B cell (primary cell): ENCODE data around the gene EYS. TPM values are rescaled to one million over a fixed set of nuclear protein-coding genes. Genes with fewer than 3 reads are reported as not detected.

ENCODE experiments used
- ATAC-seq: fragments of 200-7000 bp; cut with Tn5 transposase; one replicate; pipeline ENCODE4 v1.10.0; 2021; ENCODE audit warnings: low read depth, mild to moderate bottlenecking, moderate number of reproducible peaks, moderate library complexity
- CTCF ChIA-PET: fragments of 350-600 bp; sonication (Branson Sonifier 250); formaldehyde crosslinking; loops from one replicate; lab custom pipeline; 2021; ENCODE audit warnings: antibody characterized with exemption, inconsistent platforms; lab: Charles Lee
- POLR2A ChIA-PET: fragments of 350-600 bp; sonication (Branson Sonifier 250); formaldehyde crosslinking; loops from one replicate; lab custom pipeline; 2021; ENCODE audit warnings: antibody characterized with exemption; lab: Charles Lee
- DNase-seq: peaks from one replicate; pipeline ENCODE4 v3.0.0; 2013
- H2AFZ ChIP-seq: 2 replicates; pipeline ENCODE4 v1.6.1; 2012; ENCODE audit warnings: mild to moderate bottlenecking, low read depth, low read length; ENCODE audit not compliant: insufficient read depth, poor library complexity, severe bottlenecking
- H3K27ac ChIP-seq, 2 donors: 1 replicate in 1 of 2; 2 replicates in 1 of 2; pipeline ENCODE4 v1.5.1; 2012 to 2013; ENCODE audit warnings: low read length in 2 of 2, mild to moderate bottlenecking in 2 of 2, moderate library complexity in 1 of 2
- H3K27me3 ChIP-seq, 4 experiments: fragments of 200-600 bp in 1 of 4; sonication (generic) in 1 of 4; replicated peaks in 1 of 4; 1 replicate in 2 of 4; 2 replicates in 2 of 4; pipeline versions ENCODE4 v1.6.1 to v1.7.0; 2013 to 2016; ENCODE audit warnings: low read length in 3 of 4, mild to moderate bottlenecking in 2 of 4, mixed read lengths in 1 of 4, moderate library complexity in 1 of 4; ENCODE audit not compliant: insufficient read depth in 4 of 4, control insufficient read depth in 3 of 4; ENCODE audit errors: control extremely low read depth in 1 of 4
- H3K36me3 ChIP-seq, 2 experiments: replicated peaks in 1 of 2; 1 replicate in 1 of 2; 2 replicates in 1 of 2; pipeline versions ENCODE4 v1.6.1 to v1.7.1; 2013; ENCODE audit warnings: low read length in 1 of 2; ENCODE audit not compliant: insufficient read depth in 2 of 2, control insufficient read depth in 1 of 2; ENCODE audit errors: control extremely low read depth in 1 of 2, extremely low read depth in 1 of 2
- H3K4me1 ChIP-seq, 2 donors: fragments of 200-600 bp in 1 of 2; sonication (generic) in 1 of 2; 1 replicate in 1 of 2; 2 replicates in 1 of 2; pipeline versions ENCODE4 v1.5.1 to v1.6.1; 2013 to 2017; ENCODE audit warnings: low read length in 2 of 2; ENCODE audit not compliant: control insufficient read depth in 2 of 2, insufficient read depth in 2 of 2
- H3K4me2 ChIP-seq: replicated peaks from 2 replicates; pipeline ENCODE3; 2012; ENCODE audit warnings: mild to moderate bottlenecking, low read depth, low read length; ENCODE audit not compliant: poor library complexity, severe bottlenecking
- H3K4me3 ChIP-seq, 5 experiments: fragments of 200-600 bp in 1 of 5; sonication (generic) in 1 of 5; 1 replicate in 3 of 5; 2 replicates in 2 of 5; pipeline versions ENCODE4 v1.5.1 to v1.7.0; 2011 to 2016; ENCODE audit warnings: low read length in 4 of 5, mild to moderate bottlenecking in 4 of 5, low read depth in 2 of 5, control low read depth in 1 of 5, moderate library complexity in 1 of 5; ENCODE audit not compliant: insufficient read depth in 1 of 5; ENCODE audit errors: control extremely low read depth in 1 of 5, extremely low read depth in 1 of 5
- H3K79me2 ChIP-seq: fragments of 200-600 bp; sonication (generic); one replicate; pipeline ENCODE4 v1.6.0; 2016; ENCODE audit warnings: low read length; ENCODE audit not compliant: control insufficient read depth, insufficient read depth
- H3K9ac ChIP-seq: fragments of 200-600 bp; sonication (generic); 2 replicates; pipeline ENCODE4 v1.6.1; 2017; ENCODE audit warnings: mild to moderate bottlenecking, low read length, moderate library complexity
- H3K9me3 ChIP-seq, 3 donors: one replicate each; pipeline versions ENCODE4 v1.6.1 to v1.7.1; 2013; ENCODE audit warnings: low read length in 2 of 3; ENCODE audit not compliant: control insufficient read depth in 2 of 3, insufficient read depth in 1 of 3; ENCODE audit errors: control extremely low read depth in 1 of 3
- H4K20me1 ChIP-seq: 2 replicates; pipeline ENCODE4 v1.6.0; 2012; ENCODE audit warnings: mild to moderate bottlenecking, low read length; ENCODE audit not compliant: insufficient read depth, control insufficient read depth, poor library complexity, severe bottlenecking
- H3K27ac Mint-ChIP-seq: one replicate; pipeline ENCODE4 v1.8.0; 2021; ENCODE audit warnings: mixed read lengths
- H3K27me3 Mint-ChIP-seq: one replicate; pipeline ENCODE4 v1.8.0; 2021; ENCODE audit warnings: mixed read lengths
- H3K4me1 Mint-ChIP-seq: one replicate; pipeline ENCODE4 v1.8.0; 2021; ENCODE audit warnings: mixed read lengths
- H3K4me3 Mint-ChIP-seq: one replicate; pipeline ENCODE4 v1.8.0; 2021; ENCODE audit warnings: mixed read lengths
- H3K9me3 Mint-ChIP-seq: one replicate; pipeline ENCODE4 v1.8.0; 2022; ENCODE audit warnings: mixed read lengths; ENCODE audit not compliant: insufficient read depth
- EZH2 ChIP-seq: IDR thresholded peaks from 2 replicates; pipeline ENCODE4 v1.6.1; 2012; ENCODE audit warnings: borderline replicate concordance, low read depth, mild to moderate bottlenecking, moderate library complexity, low read length; ENCODE audit not compliant: insufficient read depth, poor library complexity, severe bottlenecking
- WGBS: methylation state at CpG from one replicate; pipeline ENCODE4 v1.1.5; 2013; ENCODE audit warnings: missing lambda C conversion rate; ENCODE audit not compliant: insufficient coverage; 5-methylcytosine and 5-hydroxymethylcytosine counted together
- intact Hi-C: fragments of 100-400 bp; cut with micrococcal nuclease; formaldehyde crosslinking; loops from one replicate; pipeline ENCODE4 v1.10.0; 2022
- polyA plus RNA-seq: library from polyadenylated mRNA; depleted of rRNA; stranded (reverse); fragments of >200 nt; gene quantifications from 2 replicates; pipeline ENCODE4 v1.2.3, GENCODE V29; 2012
- total RNA-seq, 2 donors: library from RNA; stranded (reverse); fragments of 120-200 nt in 1 of 2; gene quantifications; 1 replicate in 1 of 2; 2 replicates in 1 of 2; pipeline versions ENCODE4 v1.2.3 to v1.2.4, GENCODE V29; 2013 to 2022
- TF ChIP-seq, protein P1 (sequence below): fragments of 200-600 bp; IDR thresholded peaks from one replicate; pipeline ENCODE4 v1.8.0; 2022; ENCODE audit warnings: antibody characterized with exemption, mild to moderate bottlenecking

Gene EYS
- total and polyA plus RNA-seq, 2 donors (not counting 1 experiment from before 2014, with no cell fraction given) = not detected

DNA sequence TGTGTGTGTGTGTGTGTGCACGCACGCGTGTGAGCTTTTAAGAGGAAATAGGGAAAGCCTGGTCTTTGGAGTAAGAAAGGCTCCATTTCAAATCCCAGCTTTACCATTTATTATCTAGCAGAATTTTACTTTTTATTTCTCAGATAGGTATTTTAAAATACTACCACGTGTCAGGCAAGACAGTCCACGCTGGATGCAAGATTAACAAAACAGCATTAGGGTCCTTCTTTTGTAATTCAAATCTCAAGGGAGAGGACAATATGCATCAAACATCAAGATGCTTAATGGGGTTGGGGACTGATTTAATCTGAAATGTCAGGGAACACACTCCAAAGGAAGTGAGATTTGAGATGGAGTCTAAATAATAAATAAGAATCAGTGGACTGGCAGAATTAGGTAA is 1302.6 kb downstream of the EYS start:
- ChIA-PET POLR2A (no interaction called here), CTCF (no interaction called here)
- ATAC-seq (no peak), DNase-seq (no peak)
- Mint-ChIP-seq H3K4me1 (no peaks in the 10 kb centered on the region), H3K27ac (no peak overlapping the region), H3K9me3 (no peaks in the 10 kb centered on the region), H3K27me3 (no peaks in the 10 kb centered on the region), H3K4me3 (no peak overlapping the region)
- H3K4me1 ChIP-seq = no peaks in the 10 kb centered on the region
- no peaks in the 10 kb centered on the region for H4K20me1 ChIP-seq
- no peak for TF ChIP-seq EZH2
- TF ChIP-seq, protein P1, sequence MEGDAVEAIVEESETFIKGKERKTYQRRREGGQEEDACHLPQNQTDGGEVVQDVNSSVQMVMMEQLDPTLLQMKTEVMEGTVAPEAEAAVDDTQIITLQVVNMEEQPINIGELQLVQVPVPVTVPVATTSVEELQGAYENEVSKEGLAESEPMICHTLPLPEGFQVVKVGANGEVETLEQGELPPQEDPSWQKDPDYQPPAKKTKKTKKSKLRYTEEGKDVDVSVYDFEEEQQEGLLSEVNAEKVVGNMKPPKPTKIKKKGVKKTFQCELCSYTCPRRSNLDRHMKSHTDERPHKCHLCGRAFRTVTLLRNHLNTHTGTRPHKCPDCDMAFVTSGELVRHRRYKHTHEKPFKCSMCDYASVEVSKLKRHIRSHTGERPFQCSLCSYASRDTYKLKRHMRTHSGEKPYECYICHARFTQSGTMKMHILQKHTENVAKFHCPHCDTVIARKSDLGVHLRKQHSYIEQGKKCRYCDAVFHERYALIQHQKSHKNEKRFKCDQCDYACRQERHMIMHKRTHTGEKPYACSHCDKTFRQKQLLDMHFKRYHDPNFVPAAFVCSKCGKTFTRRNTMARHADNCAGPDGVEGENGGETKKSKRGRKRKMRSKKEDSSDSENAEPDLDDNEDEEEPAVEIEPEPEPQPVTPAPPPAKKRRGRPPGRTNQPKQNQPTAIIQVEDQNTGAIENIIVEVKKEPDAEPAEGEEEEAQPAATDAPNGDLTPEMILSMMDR = no peak
- H3K27me3 ChIP-seq = no peaks in the 10 kb centered on the region
- no peaks in the 10 kb centered on the region for H3K36me3 ChIP-seq
- no peak overlapping the region for H2AFZ ChIP-seq
- intact Hi-C loops = no loop called here
- no peak overlapping the region for H3K9ac ChIP-seq
- H3K79me2 ChIP-seq = no peaks in the 10 kb centered on the region
- H3K27ac ChIP-seq = no peak overlapping the region
- no peaks in the 10 kb centered on the region for H3K9me3 ChIP-seq
- no peak overlapping the region for H3K4me3 ChIP-seq
- H3K4me2 ChIP-seq = no peak overlapping the region
- no CpG with 5 or more reads among the region's 5 CpGs for WGBS

DNA sequence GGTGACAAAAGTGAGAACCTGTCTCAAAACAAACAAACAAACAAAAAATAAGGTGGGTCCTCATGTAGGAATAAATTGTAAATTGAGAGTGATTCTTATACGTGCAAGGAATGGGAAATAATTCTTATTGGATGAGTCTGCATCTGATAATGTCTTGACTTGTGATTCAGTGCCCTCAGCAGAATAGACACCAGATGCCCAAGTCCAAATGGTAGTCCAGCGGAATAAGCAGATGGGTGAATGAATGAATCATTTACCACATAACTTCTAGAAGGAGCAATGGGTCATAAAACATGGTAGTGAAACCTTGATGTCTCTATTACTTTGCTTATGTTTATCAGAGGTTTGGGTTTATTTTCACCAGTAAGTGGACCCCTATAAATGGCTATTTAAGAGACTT is 1323.7 kb downstream of the EYS start:
- Histone ChIP-seq H3K79me2 (no peaks in the 10 kb centered on the region), H3K4me2 (no peak overlapping the region), H3K36me3 (no peaks in the 10 kb centered on the region), H3K9ac (no peak overlapping the region), H2AFZ (no peak overlapping the region), H3K27ac (no peak overlapping the region), H3K27me3 (no peaks in the 10 kb centered on the region), H3K4me3 (no peak overlapping the region), H4K20me1 (no peaks in the 10 kb centered on the region), H3K9me3 (no peaks in the 10 kb centered on the region), H3K4me1 (no peaks in the 10 kb centered on the region)
- Mint-ChIP-seq H3K4me1 (no peaks in the 10 kb centered on the region), H3K27me3 (no peaks in the 10 kb centered on the region), H3K27ac (no peak overlapping the region), H3K9me3 (no peaks in the 10 kb centered on the region), H3K4me3 (no peak overlapping the region)
- CTCF ChIA-PET = no interaction called here
- TF ChIP-seq EZH2 = no peak
- TF ChIP-seq, protein P1 = no peak
- POLR2A ChIA-PET = no interaction called here
- DNase-seq = no peak
- 100% methylated on average over 1 of the region's 2 CpGs for WGBS
- no peak for ATAC-seq
- intact Hi-C loops = no loop called here
